DND-41 (cell line): ENCODE measurements around the gene RERG.

Experiments used
- ATAC-seq: fragments of 200-7000 bp; cut with Tn5 transposase; 3 replicates; pipeline ENCODE4 v1.9.1; 2021; ENCODE audit warnings: low read depth; ENCODE audit not compliant: insufficient read depth
- DNase-seq: peaks from one replicate; pipeline ENCODE4 v3.0.0-alpha.2; 2020
- H2AFZ ChIP-seq: 2 replicates; pipeline ENCODE4 v1.6.0; 2012; ENCODE audit warnings: low read depth, low read length
- H3K27ac ChIP-seq: 2 replicates; pipeline ENCODE4 v1.5.1; 2012; ENCODE audit warnings: low read length, inconsistent platforms
- H3K27me3 ChIP-seq: fragments of 200-600 bp; sonication (generic); 2 replicates; pipeline ENCODE4 v1.6.0; 2012; ENCODE audit warnings: low read length, mild to moderate bottlenecking, inconsistent platforms; ENCODE audit not compliant: insufficient read depth, poor library complexity
- H3K36me3 ChIP-seq: 2 replicates; pipeline ENCODE4 v1.5.1; 2012; ENCODE audit warnings: low read length, inconsistent platforms; ENCODE audit not compliant: insufficient read depth
- H3K4me1 ChIP-seq: 2 replicates; pipeline ENCODE4 v1.5.1; 2012; ENCODE audit warnings: mild to moderate bottlenecking, low read length; ENCODE audit not compliant: insufficient read depth
- H3K4me2 ChIP-seq: 2 replicates; pipeline ENCODE4 v1.6.0; 2012; ENCODE audit warnings: mild to moderate bottlenecking, moderate library complexity, low read length, inconsistent platforms; ENCODE audit not compliant: insufficient read depth
- H3K4me3 ChIP-seq, 2 experiments: fragments of 200-600 bp in 1 of 2; shearing (Covaris generic) in 1 of 2; 2 replicates each; pipeline ENCODE4 v1.5.1; 2012 to 2016; ENCODE audit warnings: inconsistent platforms in 2 of 2, low read length in 2 of 2, mild to moderate bottlenecking in 2 of 2, low read depth in 1 of 2, moderate library complexity in 1 of 2
- H3K79me2 ChIP-seq: 2 replicates; pipeline ENCODE4 v1.6.0; 2012; ENCODE audit warnings: low read length, inconsistent platforms; ENCODE audit not compliant: insufficient read depth
- H3K9ac ChIP-seq: 2 replicates; pipeline ENCODE4 v1.6.0; 2012; ENCODE audit warnings: low read depth, mild to moderate bottlenecking, inconsistent platforms, low read length, moderate library complexity
- H3K9me3 ChIP-seq: 2 replicates; pipeline ENCODE4 v1.5.1; 2012; ENCODE audit warnings: low read length, moderate library complexity, mild to moderate bottlenecking, inconsistent platforms; ENCODE audit not compliant: insufficient read depth, severe bottlenecking
- H4K20me1 ChIP-seq: 2 replicates; pipeline ENCODE4 v1.6.0; 2012; ENCODE audit warnings: low read length; ENCODE audit not compliant: insufficient read depth
- EZH2 ChIP-seq: IDR thresholded peaks from 3 replicates; pipeline ENCODE4 v1.6.1; 2012; ENCODE audit warnings: borderline replicate concordance, low read depth, mild to moderate bottlenecking, moderate library complexity, low read length, inconsistent platforms; ENCODE audit not compliant: severe bottlenecking
- TF ChIP-seq, protein P1 (sequence below): IDR thresholded peaks from 2 replicates; pipeline ENCODE4 v1.5.1; 2012; ENCODE audit warnings: borderline replicate concordance, low read length, moderate library complexity, mild to moderate bottlenecking; ENCODE audit not compliant: poor library complexity, severe bottlenecking; ENCODE audit errors: extremely low read depth

RERG gene

DNA sequence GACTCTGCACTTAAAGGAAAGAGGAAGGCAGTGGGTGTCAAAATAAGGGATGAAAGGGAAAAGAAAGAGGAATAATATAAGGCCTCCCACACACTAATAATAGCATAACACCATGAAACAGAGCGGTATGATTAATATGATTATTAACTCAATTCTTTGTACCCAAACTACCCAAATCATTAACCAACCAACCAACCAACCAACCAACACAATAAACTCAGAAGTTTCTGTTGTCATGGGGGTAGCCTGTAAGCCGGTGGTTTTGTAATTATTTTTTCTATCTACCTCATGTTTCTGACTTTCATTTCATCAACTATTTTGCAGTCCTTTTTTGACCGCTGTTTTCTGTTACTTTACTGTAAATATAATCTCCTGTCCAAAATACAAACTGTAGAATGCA is 105.8 kb downstream of the RERG start:
- Histone ChIP-seq H3K27me3 (peaks cover 2% of the 10 kb centered on the region), H3K79me2 (no peaks in the 10 kb centered on the region), H2AFZ (no peak overlapping the region), H3K4me3 (no peak overlapping the region), H3K4me2 (no peak overlapping the region), H4K20me1 (no peaks in the 10 kb centered on the region), H3K9ac (no peak overlapping the region), H3K4me1 (no peaks in the 10 kb centered on the region), H3K9me3 (no peaks in the 10 kb centered on the region), H3K27ac (no peak overlapping the region), H3K36me3 (no peaks in the 10 kb centered on the region)
- no peak for DNase-seq
- TF ChIP-seq, protein P1, sequence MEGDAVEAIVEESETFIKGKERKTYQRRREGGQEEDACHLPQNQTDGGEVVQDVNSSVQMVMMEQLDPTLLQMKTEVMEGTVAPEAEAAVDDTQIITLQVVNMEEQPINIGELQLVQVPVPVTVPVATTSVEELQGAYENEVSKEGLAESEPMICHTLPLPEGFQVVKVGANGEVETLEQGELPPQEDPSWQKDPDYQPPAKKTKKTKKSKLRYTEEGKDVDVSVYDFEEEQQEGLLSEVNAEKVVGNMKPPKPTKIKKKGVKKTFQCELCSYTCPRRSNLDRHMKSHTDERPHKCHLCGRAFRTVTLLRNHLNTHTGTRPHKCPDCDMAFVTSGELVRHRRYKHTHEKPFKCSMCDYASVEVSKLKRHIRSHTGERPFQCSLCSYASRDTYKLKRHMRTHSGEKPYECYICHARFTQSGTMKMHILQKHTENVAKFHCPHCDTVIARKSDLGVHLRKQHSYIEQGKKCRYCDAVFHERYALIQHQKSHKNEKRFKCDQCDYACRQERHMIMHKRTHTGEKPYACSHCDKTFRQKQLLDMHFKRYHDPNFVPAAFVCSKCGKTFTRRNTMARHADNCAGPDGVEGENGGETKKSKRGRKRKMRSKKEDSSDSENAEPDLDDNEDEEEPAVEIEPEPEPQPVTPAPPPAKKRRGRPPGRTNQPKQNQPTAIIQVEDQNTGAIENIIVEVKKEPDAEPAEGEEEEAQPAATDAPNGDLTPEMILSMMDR: no peak
- TF ChIP-seq EZH2: no peak
- ATAC-seq: no peak

DNA sequence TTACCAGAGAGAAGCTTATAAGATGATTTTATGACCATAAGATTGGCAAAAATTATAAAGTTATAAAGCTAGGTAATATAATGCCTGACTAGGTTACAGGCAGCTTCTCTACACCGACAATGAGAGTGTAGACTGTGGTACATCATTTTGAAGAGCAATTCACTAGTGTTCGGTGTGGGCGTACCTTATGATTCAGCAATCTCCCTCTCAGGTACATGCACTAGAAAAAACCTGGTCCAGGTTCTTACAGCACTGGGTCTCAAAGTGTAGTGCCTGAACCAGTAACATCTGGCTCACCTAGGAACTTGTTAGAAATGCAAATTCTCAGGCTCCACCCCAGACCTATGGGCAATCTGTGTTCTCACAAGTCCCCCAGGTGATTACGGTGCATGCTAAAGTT is 106.7 kb downstream of the RERG start:
- no peaks in the 10 kb centered on the region for H4K20me1 ChIP-seq
- H3K4me2 ChIP-seq: no peak overlapping the region
- DNase-seq (no peak), ATAC-seq (no peak)
- H3K36me3 ChIP-seq: no peaks in the 10 kb centered on the region
- no peak overlapping the region for H3K9ac ChIP-seq
- H3K9me3 ChIP-seq: no peaks in the 10 kb centered on the region
- no peak overlapping the region for H3K27ac ChIP-seq
- no peaks in the 10 kb centered on the region for H3K79me2 ChIP-seq
- H2AFZ ChIP-seq: no peak overlapping the region
- no peaks in the 10 kb centered on the region for H3K4me1 ChIP-seq
- H3K4me3 ChIP-seq: no peak overlapping the region
- peaks cover 2% of the 10 kb centered on the region for H3K27me3 ChIP-seq
- TF ChIP-seq, protein P1: no peak
- no peak for TF ChIP-seq EZH2

DNA sequence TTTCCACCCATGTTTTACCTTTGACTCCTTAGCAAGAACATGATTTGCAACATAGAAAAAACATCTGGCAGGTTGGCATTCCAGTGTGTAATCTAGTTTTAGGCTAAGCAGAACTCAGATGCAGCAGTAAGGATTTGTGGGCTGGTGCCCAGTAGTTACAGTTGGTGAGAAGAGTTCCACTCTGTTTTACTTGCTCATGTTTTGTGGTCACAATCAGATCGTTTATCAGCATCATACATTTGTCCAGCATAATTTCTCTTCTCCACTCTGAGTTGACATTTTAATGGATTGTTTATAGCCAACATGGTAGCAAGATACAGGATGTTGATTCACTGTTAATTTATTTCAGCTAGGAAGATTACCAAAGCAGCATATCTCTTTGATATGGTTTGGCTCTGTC is 128.4 kb downstream of the RERG start:
- DNase-seq (no peak), ATAC-seq (no peak)
- Histone ChIP-seq H4K20me1 (no peaks in the 10 kb centered on the region), H3K4me2 (no peak overlapping the region), H3K79me2 (no peaks in the 10 kb centered on the region), H3K36me3 (no peaks in the 10 kb centered on the region), H2AFZ (no peak overlapping the region), H3K9me3 (no peaks in the 10 kb centered on the region), H3K4me1 (no peaks in the 10 kb centered on the region), H3K4me3 (no peak overlapping the region), H3K9ac (no peak overlapping the region), H3K27me3 (peaks cover 7% of the 10 kb centered on the region), H3K27ac (no peak overlapping the region)
- TF ChIP-seq, protein P1: no peak
- TF ChIP-seq EZH2: no peak

DNA sequence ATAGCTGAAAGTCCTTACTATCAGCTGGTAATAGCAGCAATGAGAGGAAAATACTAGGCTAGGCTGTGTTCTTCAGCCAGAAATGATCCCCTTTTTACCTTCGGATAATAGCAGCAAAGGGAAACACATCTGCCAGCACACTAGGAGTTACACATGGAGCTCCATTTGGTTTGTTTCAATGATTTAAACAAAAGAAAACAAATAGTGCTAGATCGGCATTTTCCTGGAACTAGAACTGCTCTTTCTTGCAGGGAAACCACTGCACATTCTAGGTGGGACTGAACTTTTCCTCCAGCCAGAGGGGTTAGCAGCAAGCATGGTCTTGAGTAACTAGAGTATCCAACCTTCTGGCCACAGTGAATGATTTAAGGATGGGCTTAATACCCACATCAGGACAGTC is 130.8 kb downstream of the RERG start:
- Histone ChIP-seq H3K4me2 (no peak overlapping the region), H3K9me3 (no peaks in the 10 kb centered on the region), H2AFZ (no peak overlapping the region), H4K20me1 (no peaks in the 10 kb centered on the region), H3K4me1 (no peaks in the 10 kb centered on the region), H3K36me3 (no peaks in the 10 kb centered on the region), H3K27ac (no peak overlapping the region), H3K79me2 (no peaks in the 10 kb centered on the region), H3K27me3 (peaks cover 10% of the 10 kb centered on the region), H3K4me3 (no peak overlapping the region), H3K9ac (no peak overlapping the region)
- DNase-seq (no peak), ATAC-seq (no peak)
- TF ChIP-seq, protein P1: no peak
- TF ChIP-seq EZH2: peak; percentile 40
